Activated CD4-positive, alpha-beta T cell treated with anti-CD3 and anti-CD28 coated beads, Interleukin-2, amount 50 U/mL, for 24 hours (primary cell): ENCODE data around the gene COL1A1.

ENCODE experiments used
- DNase-seq, 2 donors: peaks; one replicate each; pipeline ENCODE4 v3.0.0-alpha.2; 2020; ENCODE audit warnings: low read depth in 1 of 2, low spot score in 1 of 2

COL1A1 gene

DNA sequence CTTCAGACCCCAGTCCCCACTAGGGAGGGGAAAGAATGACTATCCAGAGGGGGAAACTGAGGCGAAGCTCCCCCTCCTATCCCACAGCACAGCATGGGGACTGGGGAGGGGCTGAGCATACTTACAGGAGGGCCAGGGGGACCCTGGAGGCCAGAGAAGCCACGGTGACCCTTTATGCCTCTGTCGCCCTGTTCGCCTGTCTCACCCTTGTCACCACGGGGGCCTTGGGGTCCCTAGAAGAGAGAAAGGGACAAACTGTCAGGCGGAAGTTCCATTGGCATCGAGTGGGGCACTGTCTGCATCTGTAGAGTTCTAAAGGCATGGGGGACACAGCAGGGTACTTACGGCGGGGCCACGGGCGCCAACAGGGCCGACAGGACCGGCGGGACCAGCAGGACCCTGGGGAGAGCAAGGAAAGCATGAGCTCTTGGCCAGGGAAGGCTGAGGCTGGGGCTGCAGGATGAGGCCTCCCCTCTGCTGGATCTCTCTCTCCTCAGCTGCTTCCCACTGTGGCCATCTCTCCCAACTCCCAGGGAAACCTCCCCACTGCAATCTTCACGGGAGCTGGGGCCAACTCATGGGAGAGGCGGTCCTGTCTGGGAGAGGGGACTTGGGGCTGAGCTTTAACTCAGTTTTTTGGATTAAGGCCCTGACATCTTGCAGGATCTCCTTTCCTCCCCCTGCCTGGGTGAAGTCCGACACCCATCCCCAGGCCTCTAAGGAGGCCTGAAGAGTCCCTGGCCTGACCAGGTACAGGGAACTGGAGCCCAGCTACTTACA, 13.5 kb downstream of the COL1A1 start:
- no peak for DNase-seq

- no peak for DNase-seq
Observed at GRCh38 chr17:50187394-50187725, 14.1 kb downstream of the COL1A1 start.

- DNase-seq: no peak
Observed at GRCh38 chr17:50186661-50187393, 14.6 kb downstream of the COL1A1 start.

- DNase-seq: no peak
Observed at GRCh38 chr17:50185631-50186471, 15.6 kb downstream of the COL1A1 start.

DNA sequence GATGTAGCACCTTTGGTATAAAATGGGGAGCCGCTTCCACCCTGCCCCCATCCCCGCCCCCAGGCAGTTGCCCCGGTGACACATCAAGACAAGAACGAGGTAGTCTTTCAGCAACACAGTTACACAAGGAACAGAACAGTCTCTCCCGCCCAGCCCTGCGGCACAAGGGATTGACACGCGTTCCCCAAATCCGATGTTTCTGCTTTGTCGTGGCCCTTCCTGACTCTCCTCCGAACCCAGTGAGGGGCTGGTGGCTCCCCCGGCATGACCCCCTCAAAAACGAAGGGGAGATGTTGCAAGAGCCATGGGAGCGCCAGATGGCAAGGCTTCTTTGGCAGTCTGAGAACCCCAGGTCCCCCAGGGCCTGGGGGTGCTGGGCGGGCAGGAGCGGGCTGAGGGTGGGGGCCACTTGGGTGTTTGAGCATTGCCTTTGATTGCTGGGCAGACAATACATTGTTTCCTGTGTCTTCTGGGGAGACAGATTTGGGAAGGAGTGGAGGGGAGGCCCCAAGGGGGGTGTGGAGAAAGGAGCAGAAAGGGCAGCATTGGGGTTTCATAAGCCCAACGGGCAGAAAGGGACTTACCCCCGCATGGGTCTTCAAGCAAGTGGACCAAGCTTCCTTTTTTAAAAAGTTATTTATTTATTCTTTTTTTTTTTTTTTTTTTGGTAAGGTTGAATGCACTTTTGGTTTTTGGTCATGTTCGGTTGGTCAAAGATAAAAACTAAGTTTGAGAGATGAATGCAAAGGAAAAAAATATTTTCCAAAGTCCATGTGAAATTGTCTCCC, 16.6 kb downstream of the COL1A1 start:
- DNase-seq: no peak

- no peak for DNase-seq
Observed at GRCh38 chr17:50184064-50184463, 17.4 kb downstream of the COL1A1 start.

DNA sequence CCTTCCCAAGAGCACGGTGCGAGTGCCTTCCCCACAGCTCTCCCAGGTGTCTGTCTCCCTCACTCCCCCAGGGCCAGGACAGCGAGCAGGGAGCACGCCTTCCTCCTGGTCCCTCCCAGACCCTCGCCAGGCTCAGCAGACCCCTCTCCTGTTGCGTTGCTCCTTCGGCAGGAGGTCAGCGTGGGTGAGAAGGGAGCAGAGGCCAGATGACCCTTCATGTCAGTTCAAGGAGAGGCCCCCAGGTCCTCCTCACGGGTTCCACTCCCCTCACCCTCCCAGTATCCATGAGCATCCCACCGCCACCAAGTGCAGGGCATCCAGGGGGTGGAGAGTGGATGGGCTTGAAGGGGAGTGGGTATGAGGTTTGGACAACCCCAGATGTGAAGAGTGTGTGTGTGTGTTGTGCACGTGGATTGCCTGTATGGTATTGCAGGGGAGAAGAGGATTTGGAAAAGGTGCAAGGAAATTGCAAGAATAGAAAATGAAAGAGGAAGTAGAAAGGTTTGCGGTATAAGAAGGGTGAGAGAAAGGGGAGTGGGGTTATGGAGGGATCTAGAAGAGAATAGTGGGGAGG, 17.9 kb downstream of the COL1A1 start:
- DNase-seq: no peak

GRCh38 chr17:50182783-50183420, 18.5 kb downstream of the COL1A1 start:
- DNase-seq: no peak

GRCh38 chr17:50181591-50182560, 19.6 kb downstream of the COL1A1 start:
- no peak for DNase-seq

GRCh38 chr17:50181144-50181543, 20.3 kb downstream of the COL1A1 start:
- DNase-seq: no peak

- DNase-seq: no peak
Observed at GRCh38 chr17:50180620-50181019, 20.8 kb downstream of the COL1A1 start.

GRCh38 chr17:50180111-50180510, 21.3 kb downstream of the COL1A1 start:
- no peak for DNase-seq

DNA sequence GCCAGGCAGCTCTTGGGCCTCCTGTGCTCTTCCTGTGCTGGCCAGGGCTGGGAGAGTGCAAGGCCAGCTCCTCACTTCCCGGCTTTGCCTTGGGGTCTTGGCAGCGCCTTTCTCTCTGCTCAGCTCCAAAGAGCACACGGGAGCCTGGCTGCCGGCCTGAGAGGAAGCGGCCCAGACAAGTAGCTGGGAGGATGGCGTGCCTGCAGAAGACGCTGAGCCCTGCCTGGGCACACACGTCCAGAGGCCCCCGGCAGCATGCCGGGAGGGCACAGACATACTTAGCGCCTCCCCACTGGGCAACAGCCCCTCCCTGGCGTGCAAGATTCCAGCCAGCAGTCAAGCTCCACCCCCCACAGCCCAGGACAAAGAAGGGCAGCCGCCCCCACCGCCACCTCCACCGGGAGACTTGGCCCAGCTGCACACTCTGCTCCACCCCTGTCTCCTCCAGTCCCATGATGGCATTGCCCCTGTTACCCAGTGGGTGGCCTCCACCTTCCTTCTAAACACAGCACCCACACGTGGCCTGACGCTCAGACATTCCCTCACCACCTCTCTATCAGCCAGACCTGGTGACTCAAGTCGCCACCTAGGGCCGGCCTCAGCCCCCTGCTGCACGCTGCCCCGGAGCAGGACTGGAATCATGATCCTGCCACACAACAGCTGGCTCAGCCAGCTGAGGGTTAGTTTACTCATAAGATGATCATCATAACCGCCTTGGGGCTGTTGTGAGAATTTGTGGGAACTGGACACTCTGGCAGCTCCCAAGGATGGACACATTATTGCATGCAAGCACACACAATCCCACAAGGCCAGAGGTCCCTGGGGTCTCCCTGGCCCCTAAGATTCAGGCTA, 23.2 kb downstream of the COL1A1 start:
- peak in 1 of 2 donors; percentile 27 for DNase-seq

GRCh38 chr17:50177476-50177875, 24.0 kb downstream of the COL1A1 start:
- DNase-seq: no peak

GRCh38 chr17:50176559-50177357, 24.7 kb downstream of the COL1A1 start:
- no peak for DNase-seq

GRCh38 chr17:50175035-50175807, 26.2 kb downstream of the COL1A1 start:
- DNase-seq: no peak

- no peak for DNase-seq
Observed at GRCh38 chr17:50174444-50174843, 27.0 kb downstream of the COL1A1 start.
